ENCODE measurements around the gene SLX4.

DNA sequence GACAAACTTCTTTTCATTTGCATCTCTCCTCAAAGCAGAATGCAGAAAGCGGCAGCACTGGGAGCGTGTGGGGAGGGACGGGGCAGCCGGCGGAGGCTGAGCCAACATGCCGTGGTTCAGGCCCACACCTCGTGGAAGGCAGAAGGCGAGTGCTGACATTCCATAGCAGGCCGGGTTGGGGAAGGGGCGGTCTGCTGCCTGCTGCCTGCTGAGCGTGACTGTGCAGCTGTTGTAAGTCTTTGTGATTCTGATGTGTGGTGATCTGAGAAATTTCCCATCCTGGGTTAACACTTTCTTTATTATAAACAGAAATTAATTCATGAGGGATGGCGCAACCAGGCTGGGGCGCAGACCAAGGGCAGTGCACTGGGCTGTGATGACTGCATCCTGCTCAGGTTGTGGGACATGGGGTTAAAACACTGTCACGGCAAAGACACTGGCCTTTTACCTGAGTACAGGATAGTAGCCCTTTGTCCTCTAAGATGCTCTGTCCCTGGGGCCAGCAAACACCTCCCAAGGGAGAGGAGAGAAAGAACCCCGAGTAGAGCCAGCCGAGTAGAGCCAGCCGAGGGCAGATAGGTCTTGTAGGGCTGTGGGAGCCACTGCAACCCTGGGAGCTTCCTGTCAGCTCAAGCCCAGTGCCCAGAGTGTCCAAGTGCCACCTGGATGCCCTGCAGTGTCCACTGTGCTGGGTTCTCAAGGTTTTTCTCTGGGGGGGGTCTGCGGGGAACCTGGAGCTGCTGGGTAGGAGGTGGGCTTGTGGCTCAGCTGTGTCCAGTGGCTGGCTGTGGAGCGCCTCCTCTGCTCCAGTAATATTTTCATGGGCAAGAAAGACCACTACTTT lies 34.3 kb upstream of the SLX4 start:
- TF ChIP-seq, protein P1, sequence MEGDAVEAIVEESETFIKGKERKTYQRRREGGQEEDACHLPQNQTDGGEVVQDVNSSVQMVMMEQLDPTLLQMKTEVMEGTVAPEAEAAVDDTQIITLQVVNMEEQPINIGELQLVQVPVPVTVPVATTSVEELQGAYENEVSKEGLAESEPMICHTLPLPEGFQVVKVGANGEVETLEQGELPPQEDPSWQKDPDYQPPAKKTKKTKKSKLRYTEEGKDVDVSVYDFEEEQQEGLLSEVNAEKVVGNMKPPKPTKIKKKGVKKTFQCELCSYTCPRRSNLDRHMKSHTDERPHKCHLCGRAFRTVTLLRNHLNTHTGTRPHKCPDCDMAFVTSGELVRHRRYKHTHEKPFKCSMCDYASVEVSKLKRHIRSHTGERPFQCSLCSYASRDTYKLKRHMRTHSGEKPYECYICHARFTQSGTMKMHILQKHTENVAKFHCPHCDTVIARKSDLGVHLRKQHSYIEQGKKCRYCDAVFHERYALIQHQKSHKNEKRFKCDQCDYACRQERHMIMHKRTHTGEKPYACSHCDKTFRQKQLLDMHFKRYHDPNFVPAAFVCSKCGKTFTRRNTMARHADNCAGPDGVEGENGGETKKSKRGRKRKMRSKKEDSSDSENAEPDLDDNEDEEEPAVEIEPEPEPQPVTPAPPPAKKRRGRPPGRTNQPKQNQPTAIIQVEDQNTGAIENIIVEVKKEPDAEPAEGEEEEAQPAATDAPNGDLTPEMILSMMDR (conservative IDR thresholded peaks at IDR 0.05; ENCODE audit: low read depth, low read length): no peak
- TF ChIP-seq EZH2 (IDR thresholded peaks at IDR 0.05; ENCODE audit: low read length, unreplicated experiment): no peak
- TF ChIP-seq EZH2phosphoT487 (IDR thresholded peaks at IDR 0.05; ENCODE audit: borderline replicate concordance, low read length): no peak

Measured in PC-3 (cell line).